Measurements from ENCODE around the gene PRSS2. TPM values are rescaled to one million over a fixed set of nuclear protein-coding genes. Genes with fewer than 3 reads are reported as not detected.
"Not testable (repeated sequence)": the region's sequence is repeated elsewhere in the genome, so short reads cannot be mapped to it uniquely, and the experiment has no call there.

The PRSS2 gene
- total and polyA plus RNA-seq, 9 of the 15 experiments (the other 6 are each of a cell fraction or from before 2014, with no cell fraction given) = 1.3 to 23.9 (median 3.8) TPM

DNA sequence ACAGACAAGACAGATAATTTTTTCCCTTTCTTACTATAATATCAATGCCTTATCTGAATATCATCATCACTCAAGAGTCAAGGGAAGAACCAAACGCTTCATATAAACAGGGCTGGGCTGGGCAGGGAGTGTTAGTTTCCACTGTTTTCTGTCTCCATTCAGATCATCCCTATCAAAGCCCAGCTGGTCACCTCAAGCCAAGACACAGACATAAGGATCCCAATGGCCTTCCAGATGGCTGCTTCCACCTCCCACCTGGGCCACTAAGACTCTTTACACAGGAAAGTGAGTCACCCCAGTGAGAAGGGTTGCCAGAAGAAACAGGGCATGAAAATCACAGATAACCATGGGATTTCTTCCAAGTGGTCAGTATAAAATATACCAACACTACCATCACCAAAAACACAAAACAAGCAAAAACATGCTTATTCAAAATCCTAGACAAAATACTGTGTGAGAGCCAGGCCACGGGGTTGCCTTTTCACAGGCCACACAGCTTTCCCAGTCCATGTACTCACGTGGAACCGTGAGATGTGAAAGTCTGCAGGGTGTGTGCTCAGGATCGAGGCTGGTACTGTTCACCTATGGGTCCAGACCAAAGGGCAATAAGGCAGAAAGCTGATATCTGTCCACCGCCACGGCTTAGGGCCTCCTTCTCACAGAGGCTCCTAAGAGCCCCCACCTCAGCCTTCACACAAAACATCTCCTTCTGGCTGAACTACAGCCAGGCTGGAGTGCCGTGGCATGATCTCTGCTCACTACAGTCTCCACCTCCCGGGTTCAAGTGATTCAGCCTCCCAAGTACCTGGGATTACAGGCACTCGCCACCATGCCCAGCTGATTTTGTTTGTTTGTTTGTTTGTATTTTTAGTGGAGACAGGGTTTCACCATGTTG lies 15.8 kb upstream of the PRSS2 start:
- ChIA-PET POLR2A (no interaction called here), CTCF (ENCODE audit: low intra/inter-chr PET ratio) (no interaction called here)
- intact Hi-C loops (cut with micrococcal nuclease) (no loop called here), in situ Hi-C loops (cut with MboI) (no loop called here)
- H4K20me1 ChIP-seq (replicated peaks; ENCODE audit: control insufficient read depth, insufficient read depth, low read length) = no peaks in the 10 kb centered on the region
- no TSS peak for BruUV-seq (replicated peaks)
- H3K4me3 ChIP-seq = no peak overlapping the region
- no peak overlapping the region for H3K4me2 ChIP-seq (ENCODE audit: insufficient read depth, low read length)
- H3K9me1 ChIP-seq (ENCODE audit: control insufficient read depth, insufficient read depth, low read length) = no peaks in the 10 kb centered on the region
- H3K36me3 ChIP-seq (ENCODE audit: control insufficient read depth, insufficient read depth, low read length) = no peaks in the 10 kb centered on the region
- H3K79me2 ChIP-seq (ENCODE audit: control insufficient read depth, insufficient read depth, low read length) = no peaks in the 10 kb centered on the region
- FAIRE-seq = no peak
- no peaks in the 10 kb centered on the region for H3K9me3 ChIP-seq (replicated peaks; ENCODE audit: control insufficient read depth, insufficient read depth, low read depth, low read length)
- no peak for DNase-seq (ENCODE audit: extremely low read depth in 1 of 4, low spot score in 3 of 4)
- under 1% methylated on average over 10 of the region's 10 CpGs for WGBS (ENCODE audit: insufficient coverage, low coverage, missing lambda C conversion rate)
- ATAC-seq = no peak; the same call in 2 of the 3 replicates
- 0 out of 2 replicates have a peak, but pooled peaks have one; percentile 14 for TF ChIP-seq FOSL1 (tag; conservative IDR thresholded peaks at IDR 0.05)
- no peak for TF ChIP-seq SRSF9 (IDR thresholded peaks at IDR 0.05; ENCODE audit: borderline replicate concordance, low read depth, low read length)
- no peak for TF ChIP-seq HDAC8 (tag; IDR thresholded peaks at IDR 0.05)
- TF ChIP-seq, protein P1, sequence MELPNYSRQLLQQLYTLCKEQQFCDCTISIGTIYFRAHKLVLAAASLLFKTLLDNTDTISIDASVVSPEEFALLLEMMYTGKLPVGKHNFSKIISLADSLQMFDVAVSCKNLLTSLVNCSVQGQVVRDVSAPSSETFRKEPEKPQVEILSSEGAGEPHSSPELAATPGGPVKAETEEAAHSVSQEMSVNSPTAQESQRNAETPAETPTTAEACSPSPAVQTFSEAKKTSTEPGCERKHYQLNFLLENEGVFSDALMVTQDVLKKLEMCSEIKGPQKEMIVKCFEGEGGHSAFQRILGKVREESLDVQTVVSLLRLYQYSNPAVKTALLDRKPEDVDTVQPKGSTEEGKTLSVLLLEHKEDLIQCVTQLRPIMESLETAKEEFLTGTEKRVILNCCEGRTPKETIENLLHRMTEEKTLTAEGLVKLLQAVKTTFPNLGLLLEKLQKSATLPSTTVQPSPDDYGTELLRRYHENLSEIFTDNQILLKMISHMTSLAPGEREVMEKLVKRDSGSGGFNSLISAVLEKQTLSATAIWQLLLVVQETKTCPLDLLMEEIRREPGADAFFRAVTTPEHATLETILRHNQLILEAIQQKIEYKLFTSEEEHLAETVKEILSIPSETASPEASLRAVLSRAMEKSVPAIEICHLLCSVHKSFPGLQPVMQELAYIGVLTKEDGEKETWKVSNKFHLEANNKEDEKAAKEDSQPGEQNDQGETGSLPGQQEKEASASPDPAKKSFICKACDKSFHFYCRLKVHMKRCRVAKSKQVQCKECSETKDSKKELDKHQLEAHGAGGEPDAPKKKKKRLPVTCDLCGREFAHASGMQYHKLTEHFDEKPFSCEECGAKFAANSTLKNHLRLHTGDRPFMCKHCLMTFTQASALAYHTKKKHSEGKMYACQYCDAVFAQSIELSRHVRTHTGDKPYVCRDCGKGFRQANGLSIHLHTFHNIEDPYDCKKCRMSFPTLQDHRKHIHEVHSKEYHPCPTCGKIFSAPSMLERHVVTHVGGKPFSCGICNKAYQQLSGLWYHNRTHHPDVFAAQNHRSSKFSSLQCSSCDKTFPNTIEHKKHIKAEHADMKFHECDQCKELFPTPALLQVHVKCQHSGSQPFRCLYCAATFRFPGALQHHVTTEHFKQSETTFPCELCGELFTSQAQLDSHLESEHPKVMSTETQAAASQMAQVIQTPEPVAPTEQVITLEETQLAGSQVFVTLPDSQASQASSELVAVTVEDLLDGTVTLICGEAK (IDR thresholded peaks at IDR 0.05) = no peak
- TF ChIP-seq, protein P1 (CRISPR knock-in tag; IDR thresholded peaks at IDR 0.05) = 0 out of 2 replicates have a peak, but pooled peaks have one; percentile 10
- no peak overlapping the region for H3K27ac ChIP-seq (ENCODE audit: extremely low read depth, low read depth, low read length)
- H3K9ac ChIP-seq (ENCODE audit: insufficient read depth in 1 of 2, low read depth in 2 of 2, low read length in 2 of 2) = no peak overlapping the region
- no peaks in the 10 kb centered on the region for H3K4me1 ChIP-seq (replicated peaks in 1 of 2; ENCODE audit: control insufficient read depth in 2 of 2, insufficient read depth in 2 of 2, low read length in 2 of 2)
- H2AFZ ChIP-seq (ENCODE audit: low read depth, low read length) = no peak overlapping the region
- peaks cover 0 to 21% of the 10 kb centered on the region in 2 experiments; a peak in 3 of 5 replicates for H3K27me3 ChIP-seq (ENCODE audit: control insufficient read depth in 2 of 2, insufficient read depth in 2 of 2, low read length in 2 of 2)

DNA sequence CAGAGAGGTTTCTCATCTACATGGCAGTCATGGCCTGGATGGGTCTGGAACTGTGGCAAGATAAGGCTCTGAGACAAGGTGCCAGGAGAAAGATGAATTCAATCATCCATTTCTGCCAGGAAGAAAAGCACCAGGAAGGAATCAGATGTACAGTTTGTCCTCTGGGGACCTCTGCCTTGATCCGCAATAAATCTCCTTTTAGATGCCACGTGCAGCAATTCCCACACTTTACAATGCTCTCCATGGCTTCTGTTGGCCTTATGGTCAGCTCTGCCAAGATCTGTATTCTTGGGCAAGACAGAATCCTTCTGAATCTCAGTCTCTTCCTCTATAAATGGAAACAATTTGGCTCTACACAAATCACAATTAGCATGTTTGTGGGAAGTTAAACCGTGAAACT lies 12.5 kb upstream of the PRSS2 start:
- H3K79me2 ChIP-seq (ENCODE audit: control insufficient read depth, insufficient read depth, low read length); in situ Hi-C loops (cut with MboI); DNase-seq (ENCODE audit: extremely low read depth in 1 of 4, low spot score in 3 of 4); H3K27ac ChIP-seq (ENCODE audit: extremely low read depth, low read depth, low read length); H3K27me3 ChIP-seq (ENCODE audit: control insufficient read depth in 2 of 2, insufficient read depth in 2 of 2, low read length in 2 of 2); FAIRE-seq; BruUV-seq (replicated peaks); H3K4me2 ChIP-seq (ENCODE audit: insufficient read depth, low read length); H3K9me3 ChIP-seq (replicated peaks; ENCODE audit: control insufficient read depth, insufficient read depth, low read depth, low read length); H3K9me1 ChIP-seq (ENCODE audit: control insufficient read depth, insufficient read depth, low read length); H3K4me3 ChIP-seq; H3K36me3 ChIP-seq (ENCODE audit: control insufficient read depth, insufficient read depth, low read length); H2AFZ ChIP-seq (ENCODE audit: low read depth, low read length); H3K4me1 ChIP-seq (replicated peaks in 1 of 2; ENCODE audit: control insufficient read depth in 2 of 2, insufficient read depth in 2 of 2, low read length in 2 of 2); H3K9ac ChIP-seq (ENCODE audit: insufficient read depth in 1 of 2, low read depth in 2 of 2, low read length in 2 of 2); intact Hi-C loops (cut with micrococcal nuclease); CTCF ChIA-PET (ENCODE audit: low intra/inter-chr PET ratio); ATAC-seq; H4K20me1 ChIP-seq (replicated peaks; ENCODE audit: control insufficient read depth, insufficient read depth, low read length): not testable (repeated sequence)
- POLR2A ChIA-PET = interaction anchor here (0.7 to 1.4 kb wide), 2 partner anchors 10 to 17 kb away, joined by 3 to 5 read pairs; no protein-coding TSS in a partner anchor
- WGBS (ENCODE audit: insufficient coverage, low coverage, missing lambda C conversion rate) = 0% methylated on average over 3 of the region's 3 CpGs

All from K562 (cell line).